PC-9 (cell line): ENCODE data around the gene DNM3.

Experiments used
- EZH2 ChIP-seq: fragments of 200-600 bp; sonication (generic); IDR thresholded peaks from 2 replicates; pipeline ENCODE4 v1.8.0; 2017; ENCODE audit warnings: antibody characterized with exemption, low read depth
- TF ChIP-seq, protein P1 (sequence below): fragments of 200-600 bp; sonication (generic); conservative IDR thresholded peaks from 2 replicates; pipeline ENCODE4 v1.6.1; 2017; ENCODE audit warnings: mixed run types, antibody characterized with exemption, mild to moderate bottlenecking, moderate library complexity

GRCh38 chr1:171819946-171820345 lies 21.4 kb upstream of the DNM3 start:
- TF ChIP-seq, protein P1, sequence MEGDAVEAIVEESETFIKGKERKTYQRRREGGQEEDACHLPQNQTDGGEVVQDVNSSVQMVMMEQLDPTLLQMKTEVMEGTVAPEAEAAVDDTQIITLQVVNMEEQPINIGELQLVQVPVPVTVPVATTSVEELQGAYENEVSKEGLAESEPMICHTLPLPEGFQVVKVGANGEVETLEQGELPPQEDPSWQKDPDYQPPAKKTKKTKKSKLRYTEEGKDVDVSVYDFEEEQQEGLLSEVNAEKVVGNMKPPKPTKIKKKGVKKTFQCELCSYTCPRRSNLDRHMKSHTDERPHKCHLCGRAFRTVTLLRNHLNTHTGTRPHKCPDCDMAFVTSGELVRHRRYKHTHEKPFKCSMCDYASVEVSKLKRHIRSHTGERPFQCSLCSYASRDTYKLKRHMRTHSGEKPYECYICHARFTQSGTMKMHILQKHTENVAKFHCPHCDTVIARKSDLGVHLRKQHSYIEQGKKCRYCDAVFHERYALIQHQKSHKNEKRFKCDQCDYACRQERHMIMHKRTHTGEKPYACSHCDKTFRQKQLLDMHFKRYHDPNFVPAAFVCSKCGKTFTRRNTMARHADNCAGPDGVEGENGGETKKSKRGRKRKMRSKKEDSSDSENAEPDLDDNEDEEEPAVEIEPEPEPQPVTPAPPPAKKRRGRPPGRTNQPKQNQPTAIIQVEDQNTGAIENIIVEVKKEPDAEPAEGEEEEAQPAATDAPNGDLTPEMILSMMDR, result no peak
- TF ChIP-seq EZH2, result no peak
